GM18870 (cell line): ENCODE results near the gene ANKRD16.
A peak's percentile ranks its signal among the peaks of the same experiment; 100 is the strongest.

Experiments used
- ATAC-seq: cut with Tn5 transposase; IDR thresholded peaks from one replicate; pipeline ENCODE4 v1.9.1; 2021; ENCODE audit warnings: moderate library complexity; ENCODE audit not compliant: unreplicated experiment

ANKRD16 gene

GRCh38 chr10:5904227-5904626, 14.5 kb upstream of the ANKRD16 start:
- peak; percentile 98 for ATAC-seq

- ATAC-seq, result no peak
Measured at GRCh38 chr10:5903563-5903962, 13.9 kb upstream of the ANKRD16 start.

- ATAC-seq, result no peak
Measured at GRCh38 chr10:5902511-5903274, 13.0 kb upstream of the ANKRD16 start.

GRCh38 chr10:5900247-5900646, 10.6 kb upstream of the ANKRD16 start:
- no peak for ATAC-seq

- ATAC-seq, result no peak
Measured at GRCh38 chr10:5898163-5898562, 8.5 kb upstream of the ANKRD16 start.

GRCh38 chr10:5897504-5897903, 7.8 kb upstream of the ANKRD16 start:
- ATAC-seq, result no peak

GRCh38 chr10:5897053-5897340, 7.3 kb upstream of the ANKRD16 start:
- ATAC-seq, result no peak

GRCh38 chr10:5896208-5897052, 6.7 kb upstream of the ANKRD16 start:
- ATAC-seq, result no peak

- ATAC-seq, result peak; percentile 54
Measured at GRCh38 chr10:5895804-5896203, 6.1 kb upstream of the ANKRD16 start.

GRCh38 chr10:5895365-5895764, 5.7 kb upstream of the ANKRD16 start:
- ATAC-seq, result no peak

GRCh38 chr10:5894873-5895272, 5.2 kb upstream of the ANKRD16 start:
- ATAC-seq, result no peak

- ATAC-seq, result no peak
Measured at GRCh38 chr10:5894403-5894802, 4.7 kb upstream of the ANKRD16 start.

- no peak for ATAC-seq
Measured at GRCh38 chr10:5893321-5893720, 3.6 kb upstream of the ANKRD16 start.

- no peak for ATAC-seq
Measured at GRCh38 chr10:5892007-5892406, 2.3 kb upstream of the ANKRD16 start.

- no peak for ATAC-seq
Measured at GRCh38 chr10:5891009-5891408, 1.3 kb upstream of the ANKRD16 start.

- no peak for ATAC-seq
Measured at GRCh38 chr10:5890452-5890915, 791 bp upstream of the ANKRD16 start.

- no peak for ATAC-seq
Measured at GRCh38 chr10:5888843-5889623, 660 bp downstream of the ANKRD16 start.

GRCh38 chr10:5888351-5888750, 1.3 kb downstream of the ANKRD16 start:
- ATAC-seq, result no peak

- no peak for ATAC-seq
Measured at GRCh38 chr10:5887641-5888040, 2.1 kb downstream of the ANKRD16 start.

- ATAC-seq, result no peak
Measured at GRCh38 chr10:5887029-5887428, 2.7 kb downstream of the ANKRD16 start.

GRCh38 chr10:5885619-5886018, 4.1 kb downstream of the ANKRD16 start:
- ATAC-seq, result no peak

GRCh38 chr10:5882961-5883360, 6.7 kb downstream of the ANKRD16 start:
- no peak for ATAC-seq
